SW480 (cell line): ENCODE results near the gene KLHL22.
A peak's percentile ranks its signal among the peaks of the same experiment; 100 is the strongest.
"Not testable (repeated sequence)": the region's sequence is repeated elsewhere in the genome, so short reads cannot be mapped to it uniquely, and the experiment has no call there.

ENCODE experiments used
- DNase-seq: peaks from one replicate; pipeline ENCODE4 v3.0.0-alpha.2; 2016; ENCODE audit warnings: low spot score

KLHL22 gene

GRCh38 chr22:20469110-20469868, 26.3 kb downstream of the KLHL22 start:
- DNase-seq: no peak

GRCh38 chr22:20466659-20467379, 28.8 kb downstream of the KLHL22 start:
- no peak for DNase-seq

- DNase-seq: no peak
Measured at GRCh38 chr22:20465759-20466077, 29.9 kb downstream of the KLHL22 start.

GRCh38 chr22:20464912-20465758, 30.5 kb downstream of the KLHL22 start:
- no peak for DNase-seq

GRCh38 chr22:20464096-20464614, 31.4 kb downstream of the KLHL22 start:
- no peak for DNase-seq

- DNase-seq: no peak
Measured at GRCh38 chr22:20463324-20464095, 32.1 kb downstream of the KLHL22 start.

- DNase-seq: no peak
Measured at GRCh38 chr22:20459862-20460261, 35.7 kb downstream of the KLHL22 start.

GRCh38 chr22:20459152-20459542, 36.4 kb downstream of the KLHL22 start:
- DNase-seq: no peak

- DNase-seq: no peak
Measured at GRCh38 chr22:20458530-20459151, 37.0 kb downstream of the KLHL22 start.

- DNase-seq: no peak
Measured at GRCh38 chr22:20457506-20458240, 37.9 kb downstream of the KLHL22 start.

- no peak for DNase-seq
Measured at GRCh38 chr22:20456722-20457076, 38.9 kb downstream of the KLHL22 start.

GRCh38 chr22:20456064-20456721, 39.4 kb downstream of the KLHL22 start:
- DNase-seq: peak; percentile 66

GRCh38 chr22:20455709-20456063, 39.9 kb downstream of the KLHL22 start:
- DNase-seq: no peak

- no peak for DNase-seq
Measured at GRCh38 chr22:20453222-20453621, 42.4 kb downstream of the KLHL22 start.

GRCh38 chr22:20451920-20452319, 43.7 kb downstream of the KLHL22 start:
- DNase-seq: no peak

GRCh38 chr22:20451129-20451778, 44.3 kb downstream of the KLHL22 start:
- not testable (repeated sequence) for DNase-seq

- no peak for DNase-seq
Measured at GRCh38 chr22:20450551-20450906, 45.1 kb downstream of the KLHL22 start.

- DNase-seq: no peak
Measured at GRCh38 chr22:20449819-20450550, 45.6 kb downstream of the KLHL22 start.

GRCh38 chr22:20448630-20449029, 47.0 kb downstream of the KLHL22 start:
- no peak for DNase-seq
